HCT116 (cell line): ENCODE measurements around the gene NECTIN4. TPM values are rescaled to one million over a fixed set of nuclear protein-coding genes. Genes with fewer than 3 reads are reported as not detected.

Experiments
- ATAC-seq: fragments of 200-7000 bp; cut with Tn5 transposase; 2 replicates; pipeline ENCODE4 v1.9.1; 2020; ENCODE audit warnings: mild to moderate bottlenecking, moderate library complexity
- BruUV-seq: library from RNA; stranded (reverse); fragments of 400-500 nt; replicated peaks from 2 replicates; lab custom pipeline; 2021; lab: Mats Ljungman, UMichigan
- CTCF ChIA-PET: fragments of 300-600 bp; sonication (Branson Sonifier 250); formaldehyde crosslinking; loops from one replicate; lab custom pipeline; 2021; ENCODE audit warnings: antibody characterized with exemption; lab: Charles Lee
- POLR2A ChIA-PET: fragments of 300-600, 350-600 bp; sonication (Branson Sonifier 250); formaldehyde crosslinking; loops from one replicate; lab custom pipeline; 2021; ENCODE audit warnings: antibody characterized with exemption; lab: Charles Lee
- RAD21 ChIA-PET, 2 experiments: fragments of 300-600 bp; sonication (Branson Sonifier 250); formaldehyde crosslinking; loops; one replicate each; lab custom pipeline; 2023; ENCODE audit warnings: low total read pairs in 2 of 2; ENCODE audit not compliant: uncharacterized antibody in 2 of 2, unreplicated experiment in 2 of 2, low non-redundant PET in 1 of 2; lab: Charles Lee
- DNase-seq: peaks from one replicate; pipeline ENCODE4 v3.0.0-alpha.2; 2010; ENCODE audit warnings: low read depth, low spot score
- H2AFZ ChIP-seq: fragments of 200-600 bp; shearing (Covaris generic), sonication (generic); 2 replicates; pipeline ENCODE4 v1.6.1; 2017; ENCODE audit warnings: low read depth, mixed run types, mixed read lengths, antibody characterized with exemption, low read length; ENCODE audit not compliant: poor library complexity, severe bottlenecking
- H3K27ac ChIP-seq: 2 replicates; pipeline ENCODE4 v1.5.1; 2012; ENCODE audit warnings: low read depth, low read length
- H3K27me3 ChIP-seq: fragments of 200-600 bp; sonication (generic); 2 replicates; pipeline ENCODE4 v1.6.1; 2016; ENCODE audit warnings: mixed run types, low read length, mixed read lengths; ENCODE audit not compliant: insufficient read depth
- H3K36me3 ChIP-seq, 2 experiments: fragments of 200-500 bp in 1 of 2; fragments of 200-600 bp in 1 of 2; sonication (Bioruptor generic) in 1 of 2; sonication (generic) in 1 of 2; 2 replicates each; pipeline versions ENCODE4 v1.5.1 to v1.6.1; 2014 to 2016; ENCODE audit warnings: low read length in 2 of 2, inconsistent platforms in 1 of 2, mixed read lengths in 1 of 2, mixed run types in 1 of 2; ENCODE audit not compliant: insufficient read depth in 2 of 2, control insufficient read depth in 1 of 2
- H3K4me1 ChIP-seq, 2 experiments: fragments of 200-600 bp in 1 of 2; sonication (generic) in 1 of 2; 2 replicates each; pipeline versions ENCODE4 v1.5.1 to v1.6.1; 2012 to 2017; ENCODE audit warnings: low read length in 2 of 2, inconsistent platforms in 1 of 2, mild to moderate bottlenecking in 1 of 2, mixed read lengths in 1 of 2, mixed run types in 1 of 2, moderate library complexity in 1 of 2; ENCODE audit not compliant: insufficient read depth in 2 of 2, control insufficient read depth in 1 of 2
- H3K4me2 ChIP-seq: fragments of 200-600 bp; sonication (generic); 2 replicates; pipeline ENCODE4 v1.6.1; 2017; ENCODE audit warnings: mixed run types, low read length, mixed read lengths
- H3K4me3 ChIP-seq, 2 experiments: fragments of 200-600 bp in 1 of 2; sonication (generic) in 1 of 2; replicated peaks in 1 of 2; 2 replicates each; pipeline ENCODE4 v1.5.1; 2011 to 2016; ENCODE audit warnings: low read length in 2 of 2, control low read depth in 1 of 2, low read depth in 1 of 2, mild to moderate bottlenecking in 1 of 2, mixed read lengths in 1 of 2, mixed run types in 1 of 2
- H3K79me2 ChIP-seq: fragments of 200-600 bp; sonication (generic); 2 replicates; pipeline ENCODE4 v1.6.1; 2017; ENCODE audit warnings: mild to moderate bottlenecking, mixed run types, low read length, moderate library complexity, mixed read lengths; ENCODE audit not compliant: insufficient read depth
- H3K9ac ChIP-seq: fragments of 200-600 bp; sonication (generic); 2 replicates; pipeline ENCODE4 v1.6.1; 2016; ENCODE audit warnings: low read length, mixed read lengths
- H3K9me2 ChIP-seq: fragments of 200-600 bp; sonication (generic), shearing (Covaris generic); 2 replicates; pipeline ENCODE4 v1.6.1; 2017; ENCODE audit warnings: mixed run types, mild to moderate bottlenecking, moderate library complexity; ENCODE audit not compliant: insufficient read depth
- H3K9me3 ChIP-seq, 2 experiments: fragments of 200-500 bp in 1 of 2; fragments of 200-600 bp in 1 of 2; sonication (Bioruptor generic) in 1 of 2; sonication (generic) in 1 of 2; 2 replicates each; pipeline ENCODE4 v1.6.1; 2014 to 2017; ENCODE audit warnings: low read length in 2 of 2, mixed read lengths in 2 of 2, inconsistent platforms in 1 of 2, low read depth in 1 of 2, mild to moderate bottlenecking in 1 of 2, mixed run types in 1 of 2, moderate library complexity in 1 of 2; ENCODE audit not compliant: control insufficient read depth in 1 of 2, insufficient read depth in 1 of 2
- H4K20me1 ChIP-seq: fragments of 200-600 bp; sonication (generic), shearing (Covaris generic); 2 replicates; pipeline ENCODE4 v1.6.1; 2017; ENCODE audit warnings: mixed run types, mild to moderate bottlenecking, moderate library complexity; ENCODE audit not compliant: insufficient read depth
- CBX3 ChIP-seq: IDR thresholded peaks from 2 replicates; pipeline ENCODE4 v1.6.1; 2012; ENCODE audit warnings: low read depth
- CEBPB ChIP-seq: IDR thresholded peaks from 2 replicates; pipeline ENCODE4 v1.6.1; 2012; ENCODE audit warnings: low read depth
- CTCF ChIP-seq, 3 experiments: fragments of 200-600 bp in 1 of 3; sonication (generic) in 1 of 3; IDR thresholded peaks in 2 of 3; conservative IDR thresholded peaks in 1 of 3; 2 replicates each; pipeline ENCODE4 v1.5.1; 2012 to 2017; ENCODE audit warnings: low read depth in 2 of 3, low read length in 2 of 3, antibody characterized with exemption in 1 of 3, borderline replicate concordance in 1 of 3, control low read depth in 1 of 3, mild to moderate bottlenecking in 1 of 3, mixed read lengths in 1 of 3, mixed run types in 1 of 3, moderate library complexity in 1 of 3; ENCODE audit not compliant: insufficient read depth in 1 of 3
- EZH2phosphoT487 ChIP-seq: fragments of 200-600 bp; IDR thresholded peaks from 2 replicates; pipeline ENCODE4 v1.6.1; 2018; ENCODE audit warnings: antibody characterized with exemption, borderline replicate concordance
- POLR2A ChIP-seq: IDR thresholded peaks from 2 replicates; pipeline ENCODE4 v1.7.0; 2011; ENCODE audit warnings: borderline replicate concordance; ENCODE audit not compliant: insufficient read depth, insufficient read length; ENCODE audit errors: extremely low read depth
- POLR2AphosphoS5 ChIP-seq: IDR thresholded peaks from 2 replicates; pipeline ENCODE4 v1.6.1; 2011; ENCODE audit warnings: mild to moderate bottlenecking, low read depth, low read length, moderate library complexity
- RAD21 ChIP-seq: IDR thresholded peaks from 2 replicates; pipeline ENCODE4 v1.6.1; 2012; ENCODE audit warnings: low read depth, mild to moderate bottlenecking
- SP1 ChIP-seq: IDR thresholded peaks from 2 replicates; pipeline ENCODE4 v1.6.1; 2012; ENCODE audit warnings: low read depth
- TCF7L2 ChIP-seq: IDR thresholded peaks from 2 replicates; pipeline ENCODE4 v1.7.0; 2011; ENCODE audit warnings: borderline replicate concordance, inconsistent platforms; ENCODE audit not compliant: insufficient read depth, insufficient read length; ENCODE audit errors: extremely low read depth
- ZBTB33 ChIP-seq: IDR thresholded peaks from 2 replicates; pipeline ENCODE4 v1.6.1; 2011; ENCODE audit warnings: mild to moderate bottlenecking, low read length, moderate library complexity; ENCODE audit not compliant: insufficient replicate concordance; ENCODE audit errors: extremely low read depth
- ZFX ChIP-seq: fragments of 450-650 bp; IDR thresholded peaks from 2 replicates; pipeline ENCODE4 v1.6.1; 2017
- intact Hi-C: fragments of 100-400 bp; cut with micrococcal nuclease; formaldehyde crosslinking; loops from 2 replicates; pipeline ENCODE4 v1.10.0; 2022
- total RNA-seq: library from RNA; stranded (reverse); gene quantifications from one replicate; pipeline ENCODE4 v1.2.1, GENCODE V29; 2021; ENCODE audit not compliant: unreplicated experiment
- TF ChIP-seq, protein P1 (sequence below): IDR thresholded peaks from 2 replicates; pipeline ENCODE4 v1.6.1; 2012

NECTIN4 gene
- total RNA-seq, 1 experiment from 2014 or later, result 3.3 TPM

- Histone ChIP-seq H3K4me3 (no peak overlapping the region), H3K27ac (no peak overlapping the region), H3K4me2 (no peak overlapping the region), H4K20me1 (no peaks in the 10 kb centered on the region), H3K79me2 (peaks cover 4% of the 10 kb centered on the region; the same call in 1 of the 2 replicates), H3K9me2 (no peaks in the 10 kb centered on the region)
- intact Hi-C loops, result loop anchor here (2.0 to 5.0 kb wide), 2 partner anchors 52 to 74 kb away; partner anchors contain the start of genes F11R and USF1
- CTCF ChIA-PET, result interaction anchor here (0.7 to 3.5 kb wide), 9 partner anchors 8 to 262 kb away, joined by 3 to 25 read pairs (median 8); no protein-coding TSS in a partner anchor
- TF ChIP-seq TCF7L2 (no peak), POLR2A (no peak), SP1 (no peak), CBX3 (no peak), ZFX (no peak), POLR2AphosphoS5 (no peak), CEBPB (no peak), RAD21 (no peak), ZBTB33 (no peak), EZH2phosphoT487 (no peak), CTCF (IDR thresholded peaks at IDR 0.05 in 2 of 3, conservative IDR thresholded peaks at IDR 0.05 in 1 of 3; ENCODE audit: borderline replicate concordance in 1 of 3, insufficient read depth in 1 of 3, low read depth in 2 of 3, low read length in 2 of 3) (no peak)
- TF ChIP-seq, protein P1, sequence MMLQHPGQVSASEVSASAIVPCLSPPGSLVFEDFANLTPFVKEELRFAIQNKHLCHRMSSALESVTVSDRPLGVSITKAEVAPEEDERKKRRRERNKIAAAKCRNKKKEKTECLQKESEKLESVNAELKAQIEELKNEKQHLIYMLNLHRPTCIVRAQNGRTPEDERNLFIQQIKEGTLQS, result no peak
- TF ChIP-seq, all 23 proteins: peak for 0
- ATAC-seq (no peak), DNase-seq (no peak)
- no TSS peak for BruUV-seq
- ChIA-PET RAD21 (interaction anchor here (0.9 to 1.4 kb wide), 2 partner anchors 23 to 99 kb away, joined by 3 read pairs; no protein-coding TSS in a partner anchor), POLR2A (no interaction called here)
- Histone ChIP-seq H3K27me3 (no peaks in the 10 kb centered on the region), H3K9me3 (no peaks in the 10 kb centered on the region), H3K36me3 (peaks cover 9 to 10% of the 10 kb centered on the region in 2 experiments; a peak in 3 of 4 replicates), H3K9ac (no peak overlapping the region), H2AFZ (no peak overlapping the region), H3K4me1 (peaks cover 10 to 42% of the 10 kb centered on the region in 2 experiments)
Observed at GRCh38 chr1:161096530-161096929, 7.2 kb upstream of the NECTIN4 start.
